Large intestine (tissue), 3 donors: ENCODE data around the gene MCC. TPM values are rescaled to one million over a fixed set of nuclear protein-coding genes. Genes with fewer than 3 reads are reported as not detected.

ENCODE experiments used
- DNase-seq, 2 donors: peaks; one replicate each; pipeline versions ENCODE4 v3.0.0 to v3.0.0-alpha.2; 2013
- H3K27ac ChIP-seq: one replicate; pipeline ENCODE4 v1.5.1; 2013; ENCODE audit warnings: low read length
- H3K27me3 ChIP-seq: 2 replicates; pipeline ENCODE4 v1.6.1; 2013; ENCODE audit warnings: low read length; ENCODE audit not compliant: control insufficient read depth, insufficient read depth
- H3K36me3 ChIP-seq: 2 replicates; pipeline ENCODE4 v1.6.1; 2013; ENCODE audit warnings: low read length; ENCODE audit not compliant: control insufficient read depth, insufficient read depth
- H3K4me1 ChIP-seq: one replicate; pipeline ENCODE4 v1.6.1; 2013; ENCODE audit warnings: low read length; ENCODE audit not compliant: control insufficient read depth, insufficient read depth
- H3K4me3 ChIP-seq: one replicate; pipeline ENCODE4 v1.5.1; 2013; ENCODE audit warnings: low read length
- H3K9me3 ChIP-seq: one replicate; pipeline ENCODE4 v1.6.1; 2013; ENCODE audit warnings: mild to moderate bottlenecking, low read depth, low read length, moderate library complexity; ENCODE audit not compliant: control insufficient read depth
- WGBS: methylation state at CpG from one replicate; pipeline ENCODE4 v1.1.5; 2013; ENCODE audit warnings: low lambda C conversion rate; ENCODE audit not compliant: insufficient coverage; 5-methylcytosine and 5-hydroxymethylcytosine counted together
- polyA plus RNA-seq: library from polyadenylated mRNA; unstranded; fragments of 120-200 nt; gene quantifications from one replicate; pipeline ENCODE4 v1.2.1, GENCODE V29; 2013

Gene MCC
- polyA plus RNA-seq, 1 donor = 5.2 TPM

GRCh38 chr5:113183694-113184093, 304.6 kb downstream of the MCC start:
- H3K4me1 ChIP-seq = no peaks in the 10 kb centered on the region
- H3K27ac ChIP-seq = no peak overlapping the region
- H3K36me3 ChIP-seq = no peaks in the 10 kb centered on the region
- H3K27me3 ChIP-seq = no peaks in the 10 kb centered on the region
- no peak overlapping the region for H3K4me3 ChIP-seq
- no peaks in the 10 kb centered on the region for H3K9me3 ChIP-seq
- DNase-seq = no peak
- no CpG with 5 or more reads among the region's 2 CpGs for WGBS

GRCh38 chr5:113182658-113183344, 305.5 kb downstream of the MCC start:
- H3K36me3 ChIP-seq = no peaks in the 10 kb centered on the region
- H3K9me3 ChIP-seq = no peaks in the 10 kb centered on the region
- no peaks in the 10 kb centered on the region for H3K4me1 ChIP-seq
- DNase-seq = no peak
- H3K27ac ChIP-seq = no peak overlapping the region
- no CpG with 5 or more reads among the region's 11 CpGs for WGBS
- no peak overlapping the region for H3K4me3 ChIP-seq
- no peaks in the 10 kb centered on the region for H3K27me3 ChIP-seq

- WGBS = no CpG with 5 or more reads among the region's 3 CpGs
- Histone ChIP-seq H3K36me3 (no peaks in the 10 kb centered on the region), H3K27me3 (no peaks in the 10 kb centered on the region), H3K27ac (no peak overlapping the region), H3K4me3 (no peak overlapping the region), H3K4me1 (no peaks in the 10 kb centered on the region), H3K9me3 (no peaks in the 10 kb centered on the region)
- DNase-seq = no peak
These were observed 306.3 kb downstream of the MCC start for GRCh38 chr5:113181853-113182490.

DNA sequence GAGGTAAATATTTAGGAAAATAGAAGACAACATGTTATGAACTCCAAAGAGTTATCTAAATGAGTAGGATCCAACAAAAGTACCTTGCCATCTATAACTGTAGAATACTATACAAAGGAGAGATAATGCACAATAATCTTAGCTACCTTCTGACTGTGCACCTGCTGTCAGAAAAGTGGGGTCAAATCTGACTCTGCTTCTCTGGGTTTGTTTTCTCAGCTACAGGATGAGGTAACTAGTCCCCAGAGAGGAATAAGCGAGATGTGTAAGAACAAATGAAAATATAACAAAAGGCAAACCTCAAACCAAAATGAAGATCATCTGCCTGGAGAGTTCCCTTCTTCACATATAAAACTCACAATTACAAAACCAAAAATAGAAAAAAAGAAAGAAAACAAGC, 306.8 kb downstream of the MCC start:
- WGBS = 100% methylated on average over 1 of the region's 1 CpG
- no peaks in the 10 kb centered on the region for H3K9me3 ChIP-seq

GRCh38 chr5:113179156-113179555, 309.1 kb downstream of the MCC start:
- no peak overlapping the region for H3K27ac ChIP-seq
- no peaks in the 10 kb centered on the region for H3K9me3 ChIP-seq
- H3K4me1 ChIP-seq = no peaks in the 10 kb centered on the region
- H3K4me3 ChIP-seq = no peak overlapping the region
- H3K27me3 ChIP-seq = no peaks in the 10 kb centered on the region
- DNase-seq = no peak
- H3K36me3 ChIP-seq = no peaks in the 10 kb centered on the region

More for the DNA sequence above, 306.8 kb downstream of the MCC start:
- no peak overlapping the region for H3K4me3 ChIP-seq
- DNase-seq = no peak
- H3K27ac ChIP-seq = no peak overlapping the region
- no peaks in the 10 kb centered on the region for H3K27me3 ChIP-seq
- H3K4me1 ChIP-seq = no peaks in the 10 kb centered on the region
- H3K36me3 ChIP-seq = no peaks in the 10 kb centered on the region

- Histone ChIP-seq H3K27me3 (no peaks in the 10 kb centered on the region), H3K9me3 (no peaks in the 10 kb centered on the region), H3K4me1 (no peaks in the 10 kb centered on the region), H3K27ac (no peak overlapping the region), H3K4me3 (no peak overlapping the region), H3K36me3 (no peaks in the 10 kb centered on the region)
- no peak for DNase-seq
- WGBS = 77% methylated on average over 2 of the region's 6 CpGs
These were observed 310.0 kb downstream of the MCC start for GRCh38 chr5:113178073-113178779.

DNA sequence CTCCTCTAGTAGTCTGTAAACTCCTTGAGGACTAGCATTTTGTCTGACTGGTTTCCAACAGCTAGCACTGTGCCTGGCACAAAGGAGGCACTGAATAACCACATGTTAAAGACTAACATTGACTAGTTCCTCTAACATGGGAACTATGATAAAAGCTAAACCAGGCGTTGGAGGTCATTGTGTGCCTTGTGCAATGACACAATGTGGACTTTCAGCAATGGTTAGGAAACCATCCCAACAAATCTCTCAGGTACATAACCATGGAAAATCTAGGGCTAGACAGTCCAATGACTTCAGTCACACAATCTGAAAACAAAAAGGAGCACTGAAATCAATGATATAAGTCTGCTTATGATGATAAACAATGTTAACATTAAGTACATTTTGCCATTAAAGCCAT, 311.0 kb downstream of the MCC start:
- H3K36me3 ChIP-seq = no peaks in the 10 kb centered on the region
- H3K9me3 ChIP-seq = no peaks in the 10 kb centered on the region
- WGBS = 100% methylated on average over 1 of the region's 1 CpG
- H3K4me3 ChIP-seq = no peak overlapping the region
- no peak overlapping the region for H3K27ac ChIP-seq
- H3K27me3 ChIP-seq = no peaks in the 10 kb centered on the region
- no peak for DNase-seq
- no peaks in the 10 kb centered on the region for H3K4me1 ChIP-seq

- 100% methylated on average over 2 of the region's 4 CpGs for WGBS
- no peak overlapping the region for H3K4me3 ChIP-seq
- no peak overlapping the region for H3K27ac ChIP-seq
These were observed 311.5 kb downstream of the MCC start for GRCh38 chr5:113176734-113177133.

DNA sequence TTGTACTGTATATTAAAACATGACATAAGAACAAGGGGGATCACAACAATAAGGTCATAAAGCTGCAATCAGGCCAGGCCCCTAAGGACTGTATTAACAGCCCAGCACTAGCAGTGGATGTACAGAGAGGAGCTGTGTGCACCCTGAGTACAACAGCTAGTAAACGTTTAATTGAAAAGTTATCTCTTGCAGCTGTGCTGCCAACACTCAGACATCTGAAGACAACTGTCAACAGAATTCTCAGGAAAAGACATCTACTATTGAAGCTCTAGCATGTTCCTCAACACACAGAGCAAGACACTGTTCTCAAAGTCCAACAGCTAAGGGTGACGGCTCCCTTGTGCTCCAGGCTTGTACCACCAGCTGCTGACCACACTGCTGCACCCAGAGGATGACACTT, 312.1 kb downstream of the MCC start:
- no peaks in the 10 kb centered on the region for H3K9me3 ChIP-seq
- no peaks in the 10 kb centered on the region for H3K4me1 ChIP-seq
- DNase-seq = no peak
- H3K4me3 ChIP-seq = no peak overlapping the region
- H3K27ac ChIP-seq = no peak overlapping the region
- H3K36me3 ChIP-seq = no peaks in the 10 kb centered on the region
- no CpG with 5 or more reads among the region's 2 CpGs for WGBS
- no peaks in the 10 kb centered on the region for H3K27me3 ChIP-seq

More at GRCh38 chr5:113176734-113177133, 311.5 kb downstream of the MCC start:
- Histone ChIP-seq H3K9me3 (no peaks in the 10 kb centered on the region), H3K36me3 (no peaks in the 10 kb centered on the region), H3K4me1 (no peaks in the 10 kb centered on the region), H3K27me3 (no peaks in the 10 kb centered on the region)
- DNase-seq = no peak

GRCh38 chr5:113172231-113172826, 315.9 kb downstream of the MCC start:
- no peaks in the 10 kb centered on the region for H3K36me3 ChIP-seq
- H3K27me3 ChIP-seq = peaks cover 4% of the 10 kb centered on the region
- WGBS = 93% methylated on average over 4 of the region's 5 CpGs
- no peak overlapping the region for H3K4me3 ChIP-seq
- H3K9me3 ChIP-seq = no peaks in the 10 kb centered on the region
- DNase-seq = no peak
- no peak overlapping the region for H3K27ac ChIP-seq
- no peaks in the 10 kb centered on the region for H3K4me1 ChIP-seq
